Measurements from ENCODE around the gene RFESD. TPM values are rescaled to one million over a fixed set of nuclear protein-coding genes. Genes with fewer than 3 reads are reported as not detected.

Gene RFESD
- total and polyA plus RNA-seq, 2 donors (not counting 1 experiment from before 2014, with no cell fraction given): 1.5 to 1.9 TPM

DNA sequence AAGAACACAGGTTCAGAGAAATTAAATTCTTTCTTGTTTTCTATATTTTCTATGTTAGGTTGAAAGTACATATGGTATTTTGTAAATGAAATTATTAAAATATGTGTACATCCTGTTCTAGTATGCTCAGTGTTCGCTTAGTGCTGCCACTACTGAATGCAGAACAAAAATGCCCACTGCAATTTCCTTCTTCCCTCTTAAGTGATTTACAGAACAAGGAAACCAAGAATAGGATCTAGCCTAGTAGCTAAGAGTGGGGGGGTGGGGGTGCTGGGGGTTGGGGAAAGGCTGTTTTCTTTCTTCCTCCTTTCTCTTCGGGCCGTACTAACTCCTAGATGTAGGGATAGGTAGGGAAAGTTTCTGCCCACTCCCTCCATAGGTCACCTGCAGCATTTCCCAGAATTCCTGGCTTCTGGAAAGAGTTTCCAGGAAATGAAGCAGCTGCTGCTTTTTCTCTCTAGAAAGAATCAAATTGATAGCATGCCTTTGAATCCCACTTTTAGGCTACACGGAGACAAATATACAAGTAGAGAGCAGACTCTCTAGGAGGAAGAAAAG, 20.6 kb downstream of the RFESD start:
- Histone ChIP-seq H3K27me3 (replicated peaks in 1 of 4; ENCODE audit: control extremely low read depth in 1 of 4, control insufficient read depth in 3 of 4, insufficient read depth in 4 of 4, low read length in 3 of 4) (no peaks in the 10 kb centered on the region), H3K4me1 (ENCODE audit: control insufficient read depth in 2 of 2, insufficient read depth in 2 of 2, low read length in 2 of 2) (no peaks in the 10 kb centered on the region), H3K4me3 (ENCODE audit: control extremely low read depth in 1 of 5, extremely low read depth in 1 of 5, insufficient read depth in 1 of 5, low read depth in 2 of 5, low read length in 4 of 5) (no peak overlapping the region), H3K9me3 (ENCODE audit: control extremely low read depth in 1 of 3, control insufficient read depth in 2 of 3, insufficient read depth in 1 of 3, low read length in 2 of 3) (no peaks in the 10 kb centered on the region), H3K9ac (ENCODE audit: low read length) (no peak overlapping the region), H3K27ac (ENCODE audit: low read length in 2 of 2) (no peak overlapping the region), H3K36me3 (replicated peaks in 1 of 2; ENCODE audit: control extremely low read depth in 1 of 2, control insufficient read depth in 1 of 2, extremely low read depth in 1 of 2, insufficient read depth in 2 of 2, low read length in 1 of 2) (no peaks in the 10 kb centered on the region), H4K20me1 (ENCODE audit: control insufficient read depth, insufficient read depth, low read length, poor library complexity, severe bottlenecking) (no peaks in the 10 kb centered on the region), H3K79me2 (ENCODE audit: control insufficient read depth, insufficient read depth, low read length) (no peaks in the 10 kb centered on the region), H2AFZ (ENCODE audit: insufficient read depth, low read depth, low read length, poor library complexity, severe bottlenecking) (no peak overlapping the region), H3K4me2 (replicated peaks; ENCODE audit: low read depth, low read length, poor library complexity, severe bottlenecking) (no peak overlapping the region)
- no peaks in the 10 kb centered on the region for H3K27me3 Mint-ChIP-seq
- no peak for DNase-seq
- no peak overlapping the region for H3K4me3 Mint-ChIP-seq
- ATAC-seq (ENCODE audit: low read depth): no peak
- no peaks in the 10 kb centered on the region for H3K4me1 Mint-ChIP-seq
- TF ChIP-seq EZH2 (IDR thresholded peaks at IDR 0.05; ENCODE audit: borderline replicate concordance, insufficient read depth, low read depth, low read length, poor library complexity, severe bottlenecking): no peak
- TF ChIP-seq, protein P1, sequence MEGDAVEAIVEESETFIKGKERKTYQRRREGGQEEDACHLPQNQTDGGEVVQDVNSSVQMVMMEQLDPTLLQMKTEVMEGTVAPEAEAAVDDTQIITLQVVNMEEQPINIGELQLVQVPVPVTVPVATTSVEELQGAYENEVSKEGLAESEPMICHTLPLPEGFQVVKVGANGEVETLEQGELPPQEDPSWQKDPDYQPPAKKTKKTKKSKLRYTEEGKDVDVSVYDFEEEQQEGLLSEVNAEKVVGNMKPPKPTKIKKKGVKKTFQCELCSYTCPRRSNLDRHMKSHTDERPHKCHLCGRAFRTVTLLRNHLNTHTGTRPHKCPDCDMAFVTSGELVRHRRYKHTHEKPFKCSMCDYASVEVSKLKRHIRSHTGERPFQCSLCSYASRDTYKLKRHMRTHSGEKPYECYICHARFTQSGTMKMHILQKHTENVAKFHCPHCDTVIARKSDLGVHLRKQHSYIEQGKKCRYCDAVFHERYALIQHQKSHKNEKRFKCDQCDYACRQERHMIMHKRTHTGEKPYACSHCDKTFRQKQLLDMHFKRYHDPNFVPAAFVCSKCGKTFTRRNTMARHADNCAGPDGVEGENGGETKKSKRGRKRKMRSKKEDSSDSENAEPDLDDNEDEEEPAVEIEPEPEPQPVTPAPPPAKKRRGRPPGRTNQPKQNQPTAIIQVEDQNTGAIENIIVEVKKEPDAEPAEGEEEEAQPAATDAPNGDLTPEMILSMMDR (IDR thresholded peaks at IDR 0.05): no peak
- H3K27ac Mint-ChIP-seq: no peak overlapping the region
- ChIA-PET CTCF (interaction anchor here (0.6 to 6.3 kb wide), 3 partner anchors 63 to 181 kb away, joined by 3 to 79 read pairs (median 7); no protein-coding TSS in a partner anchor), POLR2A (no interaction called here)
- no peaks in the 10 kb centered on the region for H3K9me3 Mint-ChIP-seq (ENCODE audit: insufficient read depth)
- intact Hi-C loops (cut with micrococcal nuclease): no loop called here
- no CpG with 5 or more reads among the region's 4 CpGs for WGBS (ENCODE audit: insufficient coverage)

DNA sequence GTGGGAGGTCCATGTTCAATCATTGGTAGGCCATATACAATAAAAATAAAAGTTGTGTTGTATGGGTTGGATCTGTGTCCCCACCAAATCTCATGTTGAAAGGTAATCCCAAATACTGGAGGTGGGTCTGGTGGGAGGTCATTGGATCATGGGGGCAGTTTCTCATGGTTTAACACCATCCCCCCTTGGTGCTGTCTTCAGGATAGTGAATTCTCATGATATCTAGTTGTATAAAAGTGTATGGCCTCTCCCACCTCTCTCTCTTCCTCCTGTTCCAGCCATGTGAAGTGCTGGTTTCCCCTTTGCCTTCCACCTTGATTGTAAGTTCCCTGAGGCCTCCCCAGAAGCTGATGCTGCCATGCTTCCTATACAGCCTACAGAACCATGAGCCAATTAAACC, 21.1 kb downstream of the RFESD start:
- no peaks in the 10 kb centered on the region for H4K20me1 ChIP-seq (ENCODE audit: control insufficient read depth, insufficient read depth, low read length, poor library complexity, severe bottlenecking)
- no peaks in the 10 kb centered on the region for H3K4me1 ChIP-seq (ENCODE audit: control insufficient read depth in 2 of 2, insufficient read depth in 2 of 2, low read length in 2 of 2)
- Mint-ChIP-seq H3K4me3 (no peak overlapping the region), H3K27me3 (no peaks in the 10 kb centered on the region), H3K9me3 (ENCODE audit: insufficient read depth) (no peaks in the 10 kb centered on the region), H3K4me1 (no peaks in the 10 kb centered on the region), H3K27ac (no peak overlapping the region)
- no peak overlapping the region for H3K27ac ChIP-seq (ENCODE audit: low read length in 2 of 2)
- no peak overlapping the region for H3K9ac ChIP-seq (ENCODE audit: low read length)
- no peaks in the 10 kb centered on the region for H3K36me3 ChIP-seq (replicated peaks in 1 of 2; ENCODE audit: control extremely low read depth in 1 of 2, control insufficient read depth in 1 of 2, extremely low read depth in 1 of 2, insufficient read depth in 2 of 2, low read length in 1 of 2)
- H3K27me3 ChIP-seq (replicated peaks in 1 of 4; ENCODE audit: control extremely low read depth in 1 of 4, control insufficient read depth in 3 of 4, insufficient read depth in 4 of 4, low read length in 3 of 4): no peaks in the 10 kb centered on the region
- POLR2A ChIA-PET: no interaction called here
- no peak overlapping the region for H3K4me3 ChIP-seq (ENCODE audit: control extremely low read depth in 1 of 5, extremely low read depth in 1 of 5, insufficient read depth in 1 of 5, low read depth in 2 of 5, low read length in 4 of 5)
- ATAC-seq (ENCODE audit: low read depth) (no peak), DNase-seq (no peak)
- H3K79me2 ChIP-seq (ENCODE audit: control insufficient read depth, insufficient read depth, low read length): no peaks in the 10 kb centered on the region
- no peaks in the 10 kb centered on the region for H3K9me3 ChIP-seq (ENCODE audit: control extremely low read depth in 1 of 3, control insufficient read depth in 2 of 3, insufficient read depth in 1 of 3, low read length in 2 of 3)
- CTCF ChIA-PET: interaction anchor here (0.6 to 6.3 kb wide), 2 partner anchors 62 to 113 kb away, joined by 3 to 79 read pairs; no protein-coding TSS in a partner anchor
- TF ChIP-seq EZH2 (IDR thresholded peaks at IDR 0.05; ENCODE audit: borderline replicate concordance, insufficient read depth, low read depth, low read length, poor library complexity, severe bottlenecking): no peak
- TF ChIP-seq, protein P1 (IDR thresholded peaks at IDR 0.05): no peak
- intact Hi-C loops (cut with micrococcal nuclease): no loop called here
- H2AFZ ChIP-seq (ENCODE audit: insufficient read depth, low read depth, low read length, poor library complexity, severe bottlenecking): no peak overlapping the region
- H3K4me2 ChIP-seq (replicated peaks; ENCODE audit: low read depth, low read length, poor library complexity, severe bottlenecking): no peak overlapping the region
